ENCODE results near the gene DDX10. TPM values are rescaled to one million over a fixed set of nuclear protein-coding genes. Genes with fewer than 3 reads are reported as not detected.

Gene DDX10
- total RNA-seq, 1 donor from 2014 or later, result 21.1 TPM

DNA sequence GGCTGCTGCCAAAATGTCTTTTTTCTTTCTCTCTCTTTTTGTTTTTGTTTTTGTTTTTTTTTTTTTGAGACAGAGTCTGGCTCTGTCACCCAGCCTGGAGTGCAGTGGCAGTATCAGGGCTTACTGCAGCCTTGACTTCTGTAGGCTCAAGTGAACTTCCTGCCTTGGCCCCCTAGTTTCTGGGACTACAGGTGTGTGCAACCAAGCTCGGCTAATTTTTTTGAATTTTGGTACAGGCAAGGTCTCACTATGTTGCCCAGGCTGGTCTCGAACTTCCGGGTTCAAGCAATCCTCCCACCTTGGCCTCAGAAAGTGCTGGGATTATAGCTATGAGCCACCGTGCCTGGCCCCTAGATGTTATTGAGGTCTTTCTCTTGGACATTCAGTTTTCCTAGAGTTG, 2.2 kb upstream of the DDX10 start:
- intact Hi-C loops (cut with DNase I), result no loop called here
- Histone ChIP-seq H3K27me3 (ENCODE audit: low read depth) (no peaks in the 10 kb centered on the region), H3K4me3 (no peak overlapping the region), H3K27ac (no peak overlapping the region), H3K9me3 (no peaks in the 10 kb centered on the region), H3K4me1 (peaks cover 24% of the 10 kb centered on the region), H3K36me3 (no peaks in the 10 kb centered on the region)
- TF ChIP-seq, protein P1, sequence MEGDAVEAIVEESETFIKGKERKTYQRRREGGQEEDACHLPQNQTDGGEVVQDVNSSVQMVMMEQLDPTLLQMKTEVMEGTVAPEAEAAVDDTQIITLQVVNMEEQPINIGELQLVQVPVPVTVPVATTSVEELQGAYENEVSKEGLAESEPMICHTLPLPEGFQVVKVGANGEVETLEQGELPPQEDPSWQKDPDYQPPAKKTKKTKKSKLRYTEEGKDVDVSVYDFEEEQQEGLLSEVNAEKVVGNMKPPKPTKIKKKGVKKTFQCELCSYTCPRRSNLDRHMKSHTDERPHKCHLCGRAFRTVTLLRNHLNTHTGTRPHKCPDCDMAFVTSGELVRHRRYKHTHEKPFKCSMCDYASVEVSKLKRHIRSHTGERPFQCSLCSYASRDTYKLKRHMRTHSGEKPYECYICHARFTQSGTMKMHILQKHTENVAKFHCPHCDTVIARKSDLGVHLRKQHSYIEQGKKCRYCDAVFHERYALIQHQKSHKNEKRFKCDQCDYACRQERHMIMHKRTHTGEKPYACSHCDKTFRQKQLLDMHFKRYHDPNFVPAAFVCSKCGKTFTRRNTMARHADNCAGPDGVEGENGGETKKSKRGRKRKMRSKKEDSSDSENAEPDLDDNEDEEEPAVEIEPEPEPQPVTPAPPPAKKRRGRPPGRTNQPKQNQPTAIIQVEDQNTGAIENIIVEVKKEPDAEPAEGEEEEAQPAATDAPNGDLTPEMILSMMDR (IDR thresholded peaks at IDR 0.05), result no peak
- no peak for ATAC-seq
- no peak for DNase-seq

DNA sequence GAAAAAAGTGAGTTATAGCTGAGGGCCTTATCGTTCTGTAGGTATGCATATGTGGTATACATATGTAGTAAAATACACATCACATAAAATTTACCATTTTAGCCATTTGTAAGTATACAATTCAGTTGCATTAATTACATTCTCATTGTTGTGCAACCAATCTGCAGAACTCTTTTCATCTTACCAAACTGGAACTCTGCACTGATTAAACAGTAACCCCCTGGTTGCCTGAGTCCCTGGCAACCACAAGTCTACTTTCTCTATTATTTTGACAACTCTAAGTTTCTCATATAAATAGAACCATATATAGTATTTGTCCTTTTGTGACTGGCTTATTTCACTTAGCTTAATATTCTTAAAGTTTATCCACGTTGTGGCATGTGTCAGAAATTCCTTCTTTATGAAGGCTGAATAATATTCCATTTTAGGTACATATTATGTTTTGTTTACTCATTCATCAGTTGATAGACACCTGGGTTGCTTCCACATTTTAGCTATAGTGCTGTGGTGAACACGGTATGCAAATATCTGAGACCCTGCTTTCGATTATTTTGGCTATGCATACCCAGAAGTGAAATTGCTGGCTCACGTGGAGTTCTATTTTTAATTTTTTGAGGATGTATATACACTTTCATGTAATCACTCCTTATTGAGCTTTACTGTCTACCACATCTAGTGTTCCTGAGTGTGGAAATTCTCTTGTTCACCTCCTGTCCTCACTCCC, 1.6 kb upstream of the DDX10 start:
- intact Hi-C loops (cut with DNase I), result no loop called here
- no peak overlapping the region for H3K27ac ChIP-seq
- H3K4me1 ChIP-seq, result peaks cover 24% of the 10 kb centered on the region
- H3K27me3 ChIP-seq (ENCODE audit: low read depth), result no peaks in the 10 kb centered on the region
- TF ChIP-seq, protein P1 (IDR thresholded peaks at IDR 0.05), result no peak
- no peak for DNase-seq
- no peak for ATAC-seq
- no peak overlapping the region for H3K4me3 ChIP-seq
- H3K9me3 ChIP-seq, result no peaks in the 10 kb centered on the region
- H3K36me3 ChIP-seq, result no peaks in the 10 kb centered on the region

DNA sequence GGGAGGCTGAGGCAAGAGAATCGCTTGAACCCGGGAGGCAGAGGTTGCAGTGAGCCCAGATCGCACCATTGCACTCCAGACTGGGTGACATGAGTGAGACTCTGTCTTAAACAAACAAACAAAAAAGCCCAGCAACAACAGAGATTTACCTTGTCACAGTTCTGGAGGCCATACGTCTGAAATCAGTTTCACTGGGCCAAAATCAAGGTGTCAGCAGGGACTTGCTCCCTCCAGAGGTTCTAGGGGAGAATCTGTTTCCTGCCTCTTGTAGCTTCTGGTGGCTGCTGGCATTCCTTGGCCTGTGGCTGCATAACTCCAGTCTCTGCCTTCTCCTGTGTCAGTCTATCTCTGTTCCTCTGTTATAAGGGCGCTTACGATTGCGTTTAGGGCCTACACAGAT, 1.5 kb downstream of the DDX10 start:
- H3K27me3 ChIP-seq (ENCODE audit: low read depth), result no peaks in the 10 kb centered on the region
- no peak overlapping the region for H3K4me3 ChIP-seq
- DNase-seq (no peak), ATAC-seq (no peak)
- H3K9me3 ChIP-seq, result no peaks in the 10 kb centered on the region
- intact Hi-C loops (cut with DNase I), result no loop called here
- TF ChIP-seq, protein P1 (IDR thresholded peaks at IDR 0.05), result no peak
- H3K4me1 ChIP-seq, result peaks cover 24% of the 10 kb centered on the region
- no peaks in the 10 kb centered on the region for H3K36me3 ChIP-seq
- H3K27ac ChIP-seq, result no peak overlapping the region

DNA sequence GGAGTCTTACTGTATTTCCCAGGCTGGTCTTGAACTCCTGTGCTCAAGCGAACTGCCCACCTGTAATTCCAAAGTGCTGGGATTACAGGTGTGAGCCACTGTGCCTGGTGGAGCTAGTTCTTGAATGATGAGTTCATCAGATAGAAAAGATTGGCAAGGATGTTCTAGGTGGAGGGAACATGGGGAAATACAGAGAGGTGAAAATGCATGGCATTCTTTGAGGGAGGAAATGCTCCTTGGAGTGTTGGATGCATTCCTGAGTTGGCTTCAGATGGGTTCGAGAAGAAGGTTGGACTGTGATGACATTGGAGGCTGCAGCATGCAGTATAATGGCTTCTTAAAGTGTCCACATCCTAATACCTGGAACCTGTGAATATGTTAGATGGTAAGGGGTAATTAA, 4.4 kb downstream of the DDX10 start:
- TF ChIP-seq, protein P1 (IDR thresholded peaks at IDR 0.05), result no peak
- peaks cover 28% of the 10 kb centered on the region for H3K4me1 ChIP-seq
- intact Hi-C loops (cut with DNase I), result no loop called here
- H3K27ac ChIP-seq, result no peak overlapping the region
- DNase-seq (no peak), ATAC-seq (no peak)
- H3K4me3 ChIP-seq, result no peak overlapping the region
- peaks cover 3% of the 10 kb centered on the region for H3K36me3 ChIP-seq
- H3K9me3 ChIP-seq, result no peaks in the 10 kb centered on the region
- no peaks in the 10 kb centered on the region for H3K27me3 ChIP-seq (ENCODE audit: low read depth)

DNA sequence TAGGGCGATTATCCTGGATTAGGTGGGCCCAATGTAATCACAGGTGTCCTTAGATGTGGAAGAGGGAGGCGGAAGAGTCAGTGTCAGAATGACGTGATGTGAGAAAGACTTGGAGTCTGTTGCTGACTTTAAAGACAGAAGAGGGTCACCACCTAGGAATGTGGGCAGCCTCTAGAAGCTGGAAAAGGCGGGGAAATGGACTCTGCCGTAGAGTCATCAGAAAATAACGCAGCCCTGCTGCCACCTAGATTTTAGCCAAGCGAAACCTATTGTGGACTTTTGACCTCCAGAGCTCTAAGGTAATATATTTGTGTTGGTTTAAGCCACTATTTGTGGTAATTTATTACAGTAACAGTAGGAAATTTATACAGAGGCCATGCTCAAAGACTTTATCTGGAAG, 4.8 kb downstream of the DDX10 start:
- Histone ChIP-seq H3K4me3 (no peak overlapping the region), H3K27ac (no peak overlapping the region), H3K9me3 (no peaks in the 10 kb centered on the region), H3K36me3 (peaks cover 3% of the 10 kb centered on the region), H3K27me3 (ENCODE audit: low read depth) (no peaks in the 10 kb centered on the region), H3K4me1 (peaks cover 25% of the 10 kb centered on the region)
- intact Hi-C loops (cut with DNase I), result no loop called here
- DNase-seq, result no peak
- TF ChIP-seq, protein P1 (IDR thresholded peaks at IDR 0.05), result no peak
- ATAC-seq, result no peak

Measured in lower lobe of right lung (tissue), 2 donors.